Psoas muscle (tissue), 8 donors: ENCODE measurements around the gene SMIM28. TPM values are rescaled to one million over a fixed set of nuclear protein-coding genes. Genes with fewer than 3 reads are reported as not detected.
"Not testable (repeated sequence)": the region's sequence is repeated elsewhere in the genome, so short reads cannot be mapped to it uniquely, and the experiment has no call there.

Experiments
- ATAC-seq, 4 donors: fragments of 200-7000 bp; cut with Tn5 transposase; one replicate each; pipeline ENCODE4 v1.9.1; 2020; ENCODE audit warnings: moderate library complexity in 3 of 4, mild to moderate bottlenecking in 2 of 4
- DNase-seq, 2 donors: peaks; one replicate each; pipeline ENCODE4 v3.0.0-alpha.2; 2020
- H3K27ac ChIP-seq: fragments of 200-600 bp; one replicate; pipeline ENCODE4 v1.8.0; 2022
- H3K27me3 ChIP-seq, 3 donors: fragments of 200-600 bp in 1 of 3; one replicate each; pipeline versions ENCODE4 v1.6.1 to v1.8.0; 2013 to 2022; ENCODE audit warnings: low read length in 2 of 3, mild to moderate bottlenecking in 2 of 3, moderate library complexity in 1 of 3; ENCODE audit not compliant: insufficient read depth in 3 of 3
- H3K36me3 ChIP-seq, 2 donors: fragments of 200-600 bp in 1 of 2; one replicate each; pipeline versions ENCODE4 v1.6.1 to v1.8.0; 2013 to 2022; ENCODE audit warnings: low read depth in 1 of 2, mild to moderate bottlenecking in 1 of 2, moderate library complexity in 1 of 2; ENCODE audit not compliant: insufficient read depth in 1 of 2
- H3K4me1 ChIP-seq: fragments of 200-600 bp; one replicate; pipeline ENCODE4 v1.8.0; 2022
- H3K4me3 ChIP-seq: fragments of 200-600 bp; one replicate; pipeline ENCODE4 v1.8.0; 2022; ENCODE audit warnings: mild to moderate bottlenecking
- H3K9me3 ChIP-seq: fragments of 200-600 bp; one replicate; pipeline ENCODE4 v1.8.0; 2022
- CTCF ChIP-seq: fragments of 200-600 bp; IDR thresholded peaks from one replicate; pipeline ENCODE4 v1.8.0; 2022; ENCODE audit warnings: antibody characterized with exemption
- WGBS, 3 donors: extraction: QIAGEN DNeasy Blood & Tissue Kit; methylation state at CpG; one replicate each; pipeline versions ENCODE4 v1.1.6 to v1.1.7; 2013; 5-methylcytosine and 5-hydroxymethylcytosine counted together
- intact Hi-C, 2 donors: fragments of 100-400 bp; cut with DNase I; formaldehyde crosslinking; loops; one replicate each; pipeline versions ENCODE4 v1.11.0 to v1.14.2; 2022
- polyA plus RNA-seq, 3 donors: library from polyadenylated mRNA; stranded (reverse); fragments of 200-250 nt; gene quantifications; one replicate each; pipeline ENCODE4 v1.2.3, GENCODE V29; 2013
- total RNA-seq, 4 donors: library from RNA; stranded (reverse); fragmentation: NEBNext Ultra II Directional in 2 of 4; extraction: Animal tissue kit (Norgen Biotek cat#: 25700) in 2 of 4; gene quantifications; one replicate each; pipeline versions ENCODE4 v1.2.1 to v1.2.4, GENCODE V29; 2021 to 2023
- donor health status: healthy with polysubstance abuse.
- donor health status: DM: no; HTN: no; CAD: no; lungs with moderate emphysema.
- donor health status: Bipolar disorder and iron deficiency.
- donor health status: healthy.
- donor health status: DM: yes; HTN: yes; CAD: no.
- donor health status: DM: no; HTN: no; CAD: no.
- donor health status: DM: no; HTN: no; CAD: no.
- donor health status: DM: yes; HTN: yes; CAD: no.

Gene SMIM28
- total and polyA plus RNA-seq, 7 donors = not detected

- intact Hi-C loops = no loop called here
- DNase-seq (no peak), ATAC-seq (no peak)
- Histone ChIP-seq H3K4me3 (no peak overlapping the region), H3K27me3 (no peaks in the 10 kb centered on the region), H3K4me1 (no peaks in the 10 kb centered on the region), H3K9me3 (no peaks in the 10 kb centered on the region), H3K27ac (no peak overlapping the region), H3K36me3 (no peaks in the 10 kb centered on the region)
- 53 to 63% (median 62%) methylated on average over 2 of the region's 2 CpGs for WGBS, 3 donors
- TF ChIP-seq CTCF = no peak
Measured at GRCh38 chr6:138347864-138348263, 29.8 kb upstream of the SMIM28 start.

GRCh38 chr6:138349891-138350290 lies 27.8 kb upstream of the SMIM28 start:
- H3K27me3 ChIP-seq = no peaks in the 10 kb centered on the region
- H3K9me3 ChIP-seq = no peaks in the 10 kb centered on the region
- ATAC-seq (no peak), DNase-seq (no peak)
- H3K4me1 ChIP-seq = no peaks in the 10 kb centered on the region
- no peak for TF ChIP-seq CTCF
- H3K36me3 ChIP-seq = no peaks in the 10 kb centered on the region
- H3K4me3 ChIP-seq = no peak overlapping the region
- H3K27ac ChIP-seq = no peak overlapping the region
- 42 to 65% (median 54%) methylated on average over 3 of the region's 3 CpGs for WGBS, 3 donors
- intact Hi-C loops = no loop called here

- Histone ChIP-seq H3K27me3 (peaks cover 0 to 5% (median 0%) of the 10 kb centered on the region in 3 donors), H3K27ac (no peak overlapping the region), H3K36me3 (no peaks in the 10 kb centered on the region), H3K4me1 (no peaks in the 10 kb centered on the region), H3K9me3 (no peaks in the 10 kb centered on the region), H3K4me3 (no peak overlapping the region)
- 87 to 95% (median 91%) methylated on average over 1 of the region's 1 CpG for WGBS, 3 donors
- DNase-seq (no peak), ATAC-seq (no peak)
- TF ChIP-seq CTCF = no peak
- intact Hi-C loops = no loop called here
Measured at GRCh38 chr6:138357928-138358327, 19.8 kb upstream of the SMIM28 start.

- H3K4me1 ChIP-seq, H3K36me3 ChIP-seq: not testable (repeated sequence)
- WGBS, 3 donors = 91 to 95% (median 93%) methylated on average over 8 of the region's 8 CpGs
Measured at GRCh38 chr6:138368684-138369083, 9.0 kb upstream of the SMIM28 start.

GRCh38 chr6:138370631-138371451 lies 6.9 kb upstream of the SMIM28 start:
- no peak overlapping the region for H3K4me3 ChIP-seq
- H3K36me3 ChIP-seq = no peaks in the 10 kb centered on the region
- ATAC-seq (no peak), DNase-seq (no peak)
- 64 to 72% (median 64%) methylated on average over 9 of the region's 9 CpGs for WGBS, 3 donors
- intact Hi-C loops = no loop called here
- H3K4me1 ChIP-seq = no peaks in the 10 kb centered on the region
- H3K9me3 ChIP-seq = no peaks in the 10 kb centered on the region
- no peaks in the 10 kb centered on the region for H3K27me3 ChIP-seq
- H3K27ac ChIP-seq = no peak overlapping the region
- TF ChIP-seq CTCF = no peak

More at GRCh38 chr6:138368684-138369083, 9.0 kb upstream of the SMIM28 start:
- intact Hi-C loops, H3K9me3 ChIP-seq, DNase-seq, H3K27me3 ChIP-seq, H3K4me3 ChIP-seq, ATAC-seq, H3K27ac ChIP-seq: not testable (repeated sequence)
